Measurements from ENCODE around the gene FAM89B. TPM values are rescaled to one million over a fixed set of nuclear protein-coding genes. Genes with fewer than 3 reads are reported as not detected.

FAM89B gene
- polyA plus RNA-seq, 3 donors from 2014 or later: 98.6 to 173 (median 158) TPM

- no peaks in the 10 kb centered on the region for H3K4me1 Mint-ChIP-seq
- H3K27ac Mint-ChIP-seq: peak within 1 kb of the TSS in 1 of 6 donors; percentile 58
- peaks cover 0 to 6% (median 0%) of the 10 kb centered on the region in 3 donors for H3K27me3 Mint-ChIP-seq (ENCODE audit: low read depth in 3 of 3)
- no peaks in the 10 kb centered on the region for H3K36me3 Mint-ChIP-seq
- DNase-seq: no peak
- H3K9me3 Mint-ChIP-seq: no peaks in the 10 kb centered on the region
- no peak within 1 kb of the TSS for H3K4me3 Mint-ChIP-seq
Observed at GRCh38 chr11:65595543-65596281, 23.4 kb downstream of the FAM89B start, which contains the start of gene KCNK7. Gene KCNK7, minus strand, starts transcription at chr11:65595800. Its CDS starts 28 bp downstream, at chr11:65595772.

- H3K36me3 Mint-ChIP-seq: no peaks in the 10 kb centered on the region
- H3K4me1 Mint-ChIP-seq: no peaks in the 10 kb centered on the region
- no peak for DNase-seq
- H3K27me3 Mint-ChIP-seq (ENCODE audit: low read depth in 3 of 3): peaks cover 0 to 6% (median 0%) of the 10 kb centered on the region in 3 donors
- no peaks in the 10 kb centered on the region for H3K9me3 Mint-ChIP-seq
- no peak overlapping the region for H3K27ac Mint-ChIP-seq
- no peak overlapping the region for H3K4me3 Mint-ChIP-seq
Observed at GRCh38 chr11:65596520-65596919, 24.2 kb downstream of the FAM89B start.

DNA sequence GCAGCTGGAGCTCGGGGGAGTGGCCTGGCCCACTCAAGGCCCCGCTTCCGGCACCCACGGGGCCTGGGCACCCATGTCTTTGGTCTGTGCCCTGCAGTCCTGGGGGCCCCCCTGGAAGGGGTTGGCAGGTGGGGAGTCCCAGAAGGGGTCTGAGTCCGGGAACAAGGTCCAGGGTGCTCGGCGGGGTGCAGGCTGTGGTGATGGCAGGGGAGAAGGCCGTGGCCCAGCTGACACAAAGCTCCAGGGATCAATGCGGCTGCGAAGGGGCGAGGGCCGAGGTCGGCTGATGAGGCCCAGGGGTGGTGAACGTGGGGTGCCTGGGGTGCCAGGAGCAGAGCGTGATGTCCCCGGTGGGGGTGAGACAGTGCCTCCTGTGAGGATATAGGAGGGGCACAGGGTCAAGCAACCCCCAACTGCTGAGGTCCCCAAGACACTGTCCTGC lies 25.9 kb downstream of the FAM89B start:
- DNase-seq: no peak
- H3K4me3 Mint-ChIP-seq: no peak overlapping the region
- no peaks in the 10 kb centered on the region for H3K9me3 Mint-ChIP-seq
- peaks cover 0 to 2% (median 0%) of the 10 kb centered on the region in 3 donors for H3K27me3 Mint-ChIP-seq (ENCODE audit: low read depth in 3 of 3)
- no peak overlapping the region for H3K27ac Mint-ChIP-seq
- no peaks in the 10 kb centered on the region for H3K36me3 Mint-ChIP-seq
- H3K4me1 Mint-ChIP-seq: no peaks in the 10 kb centered on the region

DNA sequence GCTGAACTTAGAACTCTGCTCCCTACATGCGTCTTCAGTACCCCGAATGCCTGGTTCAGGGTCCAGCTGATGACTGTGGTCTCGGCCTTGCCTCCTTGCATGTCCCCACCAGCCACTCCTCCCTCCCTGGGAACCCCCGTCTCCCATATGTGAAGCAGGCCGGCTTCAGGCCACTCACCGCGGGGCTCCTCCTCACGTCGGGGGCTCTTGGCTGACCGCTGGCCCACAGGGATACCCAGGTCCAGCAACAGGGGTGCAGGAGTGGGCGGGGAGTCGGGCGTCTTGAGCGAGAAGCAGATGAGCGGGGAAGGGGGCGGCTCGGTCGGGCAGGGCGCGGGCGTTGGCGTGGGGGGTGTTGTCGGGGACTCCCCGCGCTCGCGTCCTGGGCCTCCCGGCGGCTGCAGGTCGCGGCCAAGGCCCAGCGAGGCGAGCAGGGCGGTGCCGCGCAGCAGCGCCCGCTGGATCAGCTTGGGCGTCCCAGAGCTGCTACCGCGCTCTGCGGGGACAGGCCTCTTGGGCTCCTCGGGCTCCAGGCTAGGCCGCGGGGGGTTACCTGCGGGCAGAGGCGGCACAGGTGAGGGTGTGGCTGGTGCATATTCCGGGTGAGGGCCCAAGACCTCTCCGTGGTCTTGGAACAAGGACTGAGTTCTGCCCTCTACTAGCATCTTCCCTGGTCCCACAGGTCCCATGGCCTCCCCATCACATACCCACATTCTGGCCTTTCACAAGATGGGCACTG lies 27.0 kb downstream of the FAM89B start:
- H3K9me3 Mint-ChIP-seq: no peaks in the 10 kb centered on the region
- no peak overlapping the region for H3K4me3 Mint-ChIP-seq
- no peak for DNase-seq
- H3K27ac Mint-ChIP-seq: no peak overlapping the region
- H3K36me3 Mint-ChIP-seq: peaks cover 0 to 10% (median 0%) of the 10 kb centered on the region in 3 donors
- H3K4me1 Mint-ChIP-seq: no peaks in the 10 kb centered on the region
- peaks cover 0 to 2% (median 0%) of the 10 kb centered on the region in 3 donors for H3K27me3 Mint-ChIP-seq (ENCODE audit: low read depth in 3 of 3)

DNA sequence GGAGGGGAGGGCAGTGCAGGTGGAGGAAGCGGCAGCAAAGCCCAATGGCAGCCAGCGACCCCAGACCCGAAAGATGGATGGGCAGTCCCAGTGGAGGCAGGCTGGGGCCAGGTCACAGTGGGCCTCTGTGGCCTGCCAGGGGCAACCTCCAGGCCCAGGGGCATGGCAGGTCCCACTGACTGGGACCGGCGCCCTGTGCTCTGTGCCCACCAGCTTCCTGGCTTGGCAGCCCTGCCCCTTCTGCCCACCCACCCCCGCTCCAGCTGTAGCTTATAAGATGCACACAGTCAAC lies 27.6 kb downstream of the FAM89B start:
- peaks cover 0 to 2% (median 0%) of the 10 kb centered on the region in 3 donors for H3K27me3 Mint-ChIP-seq (ENCODE audit: low read depth in 3 of 3)
- H3K36me3 Mint-ChIP-seq: peaks cover 0 to 12% (median 0%) of the 10 kb centered on the region in 3 donors
- no peak for DNase-seq
- H3K4me3 Mint-ChIP-seq: no peak overlapping the region
- no peak overlapping the region for H3K27ac Mint-ChIP-seq
- no peaks in the 10 kb centered on the region for H3K9me3 Mint-ChIP-seq
- no peaks in the 10 kb centered on the region for H3K4me1 Mint-ChIP-seq

DNA sequence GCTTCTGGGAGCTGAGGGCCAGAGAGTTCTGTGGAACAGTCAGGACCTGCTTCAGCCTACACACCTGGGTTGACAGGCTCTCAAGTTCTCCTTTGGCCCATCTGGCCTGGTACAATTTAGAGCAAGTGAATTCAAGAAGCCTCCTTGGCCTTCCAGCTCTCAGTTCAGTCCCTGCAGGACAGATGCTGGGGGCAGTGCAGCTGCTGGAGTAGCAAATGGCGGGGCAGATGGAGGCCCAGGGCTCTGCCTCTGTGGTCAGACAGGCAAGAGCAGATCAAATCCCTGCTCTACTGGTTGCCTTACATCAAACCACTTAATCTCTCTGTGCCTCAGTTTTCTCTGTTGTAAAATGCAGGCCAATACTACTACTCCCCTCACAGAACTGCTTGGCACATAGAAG lies 31.9 kb downstream of the FAM89B start:
- H3K36me3 Mint-ChIP-seq: peaks cover 0 to 19% (median 0%) of the 10 kb centered on the region in 3 donors

DNA sequence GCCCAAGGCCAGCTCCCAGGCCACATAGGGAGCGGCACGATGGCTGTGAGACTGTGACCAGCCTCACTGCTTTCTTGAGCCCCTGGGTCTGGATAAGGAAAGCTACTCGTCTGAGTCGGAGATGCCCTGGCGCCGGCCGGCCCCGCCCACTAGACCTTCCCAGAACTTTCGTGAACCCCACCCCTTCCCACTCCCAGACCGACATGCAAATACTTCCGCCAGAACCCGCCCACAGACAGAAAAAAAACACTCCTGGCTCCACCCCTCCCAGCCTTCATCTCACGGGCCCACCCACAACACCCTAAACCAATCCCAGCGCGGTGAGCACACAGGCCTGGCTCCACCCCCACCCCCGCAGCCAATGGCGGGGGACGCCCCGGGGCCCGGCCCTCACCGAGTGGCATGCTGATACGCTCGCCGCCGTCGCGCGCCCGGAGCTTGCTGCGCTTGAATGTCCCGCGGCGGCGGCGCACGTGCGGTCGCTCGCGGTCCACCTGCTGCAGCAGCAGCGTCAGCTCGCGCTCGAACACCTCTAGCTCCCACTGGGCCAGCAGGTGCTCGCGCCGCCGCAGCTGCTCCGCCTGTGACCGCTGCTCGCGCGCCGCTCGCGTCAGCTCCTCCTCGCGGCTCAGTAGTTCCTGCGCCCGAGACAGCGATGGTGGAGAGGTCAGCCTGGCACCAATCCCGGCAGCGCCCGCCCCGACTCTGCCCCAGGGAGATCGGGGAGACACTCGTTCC lies 34.7 kb downstream of the FAM89B start:
- Mint-ChIP-seq H3K27me3 (ENCODE audit: low read depth in 3 of 3) (peaks cover 0 to 3% (median 0%) of the 10 kb centered on the region in 3 donors), H3K27ac (no peak overlapping the region)

More for the DNA sequence above, 31.9 kb downstream of the FAM89B start:
- Mint-ChIP-seq H3K9me3 (no peaks in the 10 kb centered on the region), H3K4me1 (peaks cover 3 to 7% of the 10 kb centered on the region in 2 donors), H3K27ac (peak overlapping the region in 2 of 6 donors; percentile 9 to 29), H3K27me3 (ENCODE audit: low read depth in 3 of 3) (peaks cover 0 to 1% (median 0%) of the 10 kb centered on the region in 3 donors), H3K4me3 (no peak overlapping the region)
- no peak for DNase-seq

DNA sequence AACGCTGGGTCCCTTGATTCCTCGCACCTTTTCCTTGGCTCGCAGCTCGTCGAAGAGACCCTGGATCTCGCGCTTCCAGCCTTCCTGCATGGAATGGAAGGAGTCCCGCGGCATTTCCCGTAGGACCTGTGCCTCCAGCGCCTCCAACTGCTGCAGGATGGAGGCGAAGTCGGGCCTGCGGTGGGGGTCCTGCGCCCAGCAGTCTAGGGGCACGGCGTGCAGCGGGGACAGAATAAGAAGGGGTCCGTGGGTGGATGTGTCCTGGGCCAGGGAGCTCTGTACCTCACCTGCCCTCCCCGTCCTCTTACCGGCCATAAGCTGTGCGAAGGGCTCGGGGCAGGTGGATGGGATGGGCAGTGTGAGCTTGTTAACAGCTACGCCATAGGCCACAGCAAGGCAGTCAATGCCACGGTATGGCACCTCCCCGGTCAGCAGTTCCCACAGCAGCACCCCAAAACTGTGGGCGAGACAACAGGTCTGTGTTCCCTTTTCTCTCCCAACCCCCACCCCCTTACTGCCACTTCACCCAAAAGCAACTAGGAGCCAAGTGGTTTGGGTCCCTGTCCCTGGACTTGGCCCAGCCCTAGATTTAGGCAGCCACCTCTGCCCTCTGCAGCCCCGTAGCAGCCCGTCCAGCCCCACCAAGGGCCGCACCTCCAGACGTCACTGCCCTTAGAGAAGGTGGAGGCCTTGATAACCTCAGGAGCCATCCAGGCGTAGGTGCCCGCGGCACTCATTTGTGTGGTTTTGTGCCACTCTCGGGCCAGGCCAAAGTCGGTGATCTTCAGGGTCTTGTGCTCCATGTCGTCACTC lies 35.5 kb downstream of the FAM89B start:
- H3K4me1 Mint-ChIP-seq: peaks cover 34% of the 10 kb centered on the region in 2 donors
- H3K27ac Mint-ChIP-seq: peak overlapping the region in 2 of 6 donors; percentile 53 to 77
- H3K9me3 Mint-ChIP-seq: no peaks in the 10 kb centered on the region
- peaks cover 1 to 3% (median 2%) of the 10 kb centered on the region in 3 donors for H3K27me3 Mint-ChIP-seq (ENCODE audit: low read depth in 3 of 3)
- peaks cover 0 to 23% (median 0%) of the 10 kb centered on the region in 3 donors for H3K36me3 Mint-ChIP-seq
- no peak for DNase-seq
- no peak overlapping the region for H3K4me3 Mint-ChIP-seq

More for the DNA sequence above, 34.7 kb downstream of the FAM89B start:
- H3K9me3 Mint-ChIP-seq: no peaks in the 10 kb centered on the region
- no peak for DNase-seq
- H3K4me1 Mint-ChIP-seq: peaks cover 26 to 27% of the 10 kb centered on the region in 2 donors
- H3K36me3 Mint-ChIP-seq: peaks cover 0 to 23% (median 0%) of the 10 kb centered on the region in 3 donors
- no peak overlapping the region for H3K4me3 Mint-ChIP-seq

- Mint-ChIP-seq H3K9me3 (no peaks in the 10 kb centered on the region), H3K4me3 (peak overlapping the region in 3 of 5 donors; percentile 6 to 47 (median 20)), H3K4me1 (peaks cover 38 to 42% of the 10 kb centered on the region in 2 donors), H3K27me3 (ENCODE audit: low read depth in 3 of 3) (peaks cover 1 to 3% (median 2%) of the 10 kb centered on the region in 3 donors), H3K27ac (peak overlapping the region; percentile 7 to 79 (median 68)), H3K36me3 (peaks cover 0 to 15% (median 0%) of the 10 kb centered on the region in 3 donors)
- DNase-seq: no peak
Observed at GRCh38 chr11:65609229-65609628, 36.9 kb downstream of the FAM89B start.

- Mint-ChIP-seq H3K4me1 (peaks cover 38 to 42% of the 10 kb centered on the region in 2 donors), H3K9me3 (no peaks in the 10 kb centered on the region), H3K4me3 (peak overlapping the region in 1 of 5 donors; percentile 20), H3K27ac (peak overlapping the region; percentile 60 to 85 (median 74)), H3K36me3 (peaks cover 0 to 11% (median 0%) of the 10 kb centered on the region in 3 donors), H3K27me3 (ENCODE audit: low read depth in 3 of 3) (peaks cover 1 to 3% (median 2%) of the 10 kb centered on the region in 3 donors)
- DNase-seq: no peak
Observed at GRCh38 chr11:65609665-65610064, 37.3 kb downstream of the FAM89B start.

DNA sequence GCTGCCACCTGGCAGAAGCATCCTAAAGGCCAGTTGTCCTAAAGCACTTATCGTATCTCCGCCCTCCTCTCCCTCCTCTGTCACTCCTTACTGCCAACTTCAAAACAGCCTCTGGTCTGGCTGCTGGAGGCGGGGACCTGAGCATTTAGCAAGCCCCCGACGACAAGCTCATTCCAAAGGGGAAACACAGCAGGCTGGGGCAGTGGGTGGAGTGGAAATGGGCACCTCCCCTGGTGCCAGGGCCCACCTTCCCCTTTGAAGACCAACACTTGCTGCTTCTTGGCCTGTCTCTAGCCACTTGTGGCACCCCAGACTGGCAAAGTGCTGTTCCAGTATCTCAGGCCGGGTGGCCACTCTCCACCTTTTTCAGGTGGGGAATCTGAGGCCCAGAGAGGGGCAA lies 38.1 kb downstream of the FAM89B start:
- peak overlapping the region in 1 of 5 donors; percentile 12 for H3K4me3 Mint-ChIP-seq
- peaks cover 0 to 11% (median 0%) of the 10 kb centered on the region in 3 donors for H3K36me3 Mint-ChIP-seq
- DNase-seq: no peak
- H3K27ac Mint-ChIP-seq: peak overlapping the region; percentile 65 to 85 (median 76)
- peaks cover 44% of the 10 kb centered on the region in 2 donors for H3K4me1 Mint-ChIP-seq
- H3K27me3 Mint-ChIP-seq (ENCODE audit: low read depth in 3 of 3): peaks cover 2 to 4% (median 3%) of the 10 kb centered on the region in 3 donors
- no peaks in the 10 kb centered on the region for H3K9me3 Mint-ChIP-seq

DNA sequence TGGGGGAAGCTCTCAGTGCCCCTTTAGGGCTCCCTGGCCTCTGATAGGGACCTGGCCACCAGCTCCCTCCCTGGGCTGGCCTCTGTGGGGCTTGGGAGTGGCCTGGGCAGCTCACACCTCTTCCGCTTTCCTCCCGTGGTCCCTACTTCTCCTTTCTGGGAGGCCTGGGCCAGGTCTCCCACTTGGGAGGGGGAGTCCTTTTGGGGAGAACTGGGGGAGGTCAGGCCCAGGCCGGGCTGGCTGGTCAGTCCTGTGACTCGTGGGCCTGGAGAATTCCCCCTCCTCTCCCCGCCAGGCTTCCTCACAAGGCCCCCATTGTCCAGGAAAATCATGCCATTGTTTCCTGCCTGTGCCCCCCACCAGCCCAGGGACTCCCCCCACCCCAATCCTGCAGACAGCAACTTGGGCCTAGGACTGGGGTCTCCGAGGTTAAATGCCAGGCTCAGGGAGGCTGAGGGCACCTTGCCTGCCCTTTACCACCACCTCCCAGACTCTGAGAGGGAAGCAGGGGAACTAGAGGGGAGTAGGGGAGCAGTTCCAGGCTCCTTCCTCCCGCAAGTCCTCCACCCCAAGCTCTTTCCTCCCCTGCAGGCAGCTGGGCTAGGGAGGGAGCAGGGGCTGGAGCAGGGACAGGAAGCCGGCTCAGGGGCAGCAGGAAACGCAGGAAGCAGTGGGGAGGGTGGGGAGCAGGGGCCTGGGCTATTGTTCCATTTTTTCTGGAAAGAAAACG lies 38.9 kb downstream of the FAM89B start:
- peaks cover 5 to 6% (median 5%) of the 10 kb centered on the region in 3 donors for H3K27me3 Mint-ChIP-seq (ENCODE audit: low read depth in 3 of 3)
- peak overlapping the region in 3 of 5 donors; percentile 24 to 48 (median 27) for H3K4me3 Mint-ChIP-seq
- DNase-seq: no peak
- no peaks in the 10 kb centered on the region for H3K9me3 Mint-ChIP-seq
- peaks cover 0 to 11% (median 0%) of the 10 kb centered on the region in 3 donors for H3K36me3 Mint-ChIP-seq
- H3K4me1 Mint-ChIP-seq: peaks cover 45 to 47% of the 10 kb centered on the region in 2 donors
- H3K27ac Mint-ChIP-seq: peak overlapping the region; percentile 20 to 85 (median 72)
